Measurements from ENCODE around the gene CNTNAP4. TPM values are rescaled to one million over a fixed set of nuclear protein-coding genes. Genes with fewer than 3 reads are reported as not detected.

Gene CNTNAP4
- total RNA-seq, 1 donor from 2014 or later: not detected

DNA sequence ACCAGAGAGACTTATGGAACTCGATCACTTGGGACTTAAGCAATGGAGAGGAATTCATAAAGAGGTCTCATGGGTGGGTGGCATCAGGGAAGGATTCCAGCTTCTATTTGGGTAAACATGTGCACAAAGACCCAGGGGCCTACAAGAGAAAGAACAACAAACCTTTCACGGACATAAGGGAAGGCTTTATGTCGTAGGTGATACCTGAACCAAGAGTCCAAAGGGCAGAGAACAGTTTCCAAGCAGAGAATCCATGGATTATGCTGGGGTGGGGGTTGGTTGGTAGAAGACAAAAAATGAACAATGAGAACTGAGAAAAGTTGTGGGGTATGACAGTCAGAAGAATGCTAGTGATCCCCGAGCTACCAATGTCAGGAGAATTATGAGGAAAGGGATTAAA lies 119.8 kb downstream of the CNTNAP4 start:
- no peak overlapping the region for H3K27ac ChIP-seq
- no peak for TF ChIP-seq CTCF (IDR thresholded peaks at IDR 0.05)
- no peak for ATAC-seq

GRCh38 chr16:76409706-76410105 lies 132.5 kb downstream of the CNTNAP4 start:
- no peaks in the 10 kb centered on the region for H3K9me3 ChIP-seq
- no peaks in the 10 kb centered on the region for H3K4me1 ChIP-seq
- H3K27ac ChIP-seq: no peak overlapping the region
- no peak for DNase-seq
- no peak for TF ChIP-seq CTCF (IDR thresholded peaks at IDR 0.05)
- no peaks in the 10 kb centered on the region for H3K27me3 ChIP-seq
- no peak overlapping the region for H3K4me3 ChIP-seq
- intact Hi-C loops (cut with DNase I): no loop called here
- H3K36me3 ChIP-seq: no peaks in the 10 kb centered on the region
- ATAC-seq: no peak

More for the DNA sequence above, 119.8 kb downstream of the CNTNAP4 start:
- Histone ChIP-seq H3K9me3 (no peaks in the 10 kb centered on the region), H3K27me3 (no peaks in the 10 kb centered on the region), H3K36me3 (no peaks in the 10 kb centered on the region), H3K4me3 (no peak overlapping the region), H3K4me1 (no peaks in the 10 kb centered on the region)
- intact Hi-C loops (cut with DNase I): no loop called here
- no peak for DNase-seq

- no peak for TF ChIP-seq CTCF (IDR thresholded peaks at IDR 0.05)
- DNase-seq: no peak
- intact Hi-C loops (cut with DNase I): no loop called here
- no peak for ATAC-seq
- no peak overlapping the region for H3K4me3 ChIP-seq
- H3K9me3 ChIP-seq: no peaks in the 10 kb centered on the region
- H3K36me3 ChIP-seq: no peaks in the 10 kb centered on the region
- H3K27me3 ChIP-seq: no peaks in the 10 kb centered on the region
- no peaks in the 10 kb centered on the region for H3K4me1 ChIP-seq
- H3K27ac ChIP-seq: no peak overlapping the region
Measured at GRCh38 chr16:76421571-76421970, 144.4 kb downstream of the CNTNAP4 start.

GRCh38 chr16:76428858-76429257 lies 151.7 kb downstream of the CNTNAP4 start:
- Histone ChIP-seq H3K36me3 (no peaks in the 10 kb centered on the region), H3K4me1 (no peaks in the 10 kb centered on the region), H3K4me3 (no peak overlapping the region), H3K27me3 (no peaks in the 10 kb centered on the region), H3K27ac (no peak overlapping the region), H3K9me3 (no peaks in the 10 kb centered on the region)
- no peak for DNase-seq
- no peak for TF ChIP-seq CTCF (IDR thresholded peaks at IDR 0.05)
- intact Hi-C loops (cut with DNase I): no loop called here
- ATAC-seq: no peak

GRCh38 chr16:76441391-76441790 lies 164.2 kb downstream of the CNTNAP4 start:
- DNase-seq (no peak), ATAC-seq (no peak)
- no peaks in the 10 kb centered on the region for H3K36me3 ChIP-seq
- H3K4me3 ChIP-seq: no peak overlapping the region
- no peaks in the 10 kb centered on the region for H3K27me3 ChIP-seq
- H3K9me3 ChIP-seq: no peaks in the 10 kb centered on the region
- intact Hi-C loops (cut with DNase I): no loop called here
- TF ChIP-seq CTCF (IDR thresholded peaks at IDR 0.05): no peak
- H3K27ac ChIP-seq: no peak overlapping the region
- no peaks in the 10 kb centered on the region for H3K4me1 ChIP-seq

DNA sequence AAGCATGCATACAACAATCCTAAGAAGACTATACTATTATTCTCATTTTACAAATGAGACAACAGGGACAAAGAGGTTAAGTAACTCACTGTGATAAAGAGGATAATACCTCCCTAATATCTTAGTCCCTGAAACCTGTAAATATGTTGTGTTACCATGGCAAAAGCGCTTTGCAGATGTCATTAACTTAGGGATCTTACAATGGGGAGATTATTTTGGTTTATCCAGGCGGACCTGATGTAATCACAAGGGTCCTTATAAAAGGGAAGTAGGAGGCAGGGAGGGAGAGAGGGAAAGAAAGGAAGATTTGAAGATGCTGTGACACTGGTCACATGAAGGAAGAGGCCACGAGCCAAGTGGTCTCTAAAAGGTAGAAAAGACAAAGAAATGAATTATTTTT lies 164.7 kb downstream of the CNTNAP4 start:
- no peak for ATAC-seq
- H3K9me3 ChIP-seq: no peaks in the 10 kb centered on the region
- no peaks in the 10 kb centered on the region for H3K4me1 ChIP-seq
- H3K27me3 ChIP-seq: no peaks in the 10 kb centered on the region
- no peak for TF ChIP-seq CTCF (IDR thresholded peaks at IDR 0.05)
- no peak overlapping the region for H3K4me3 ChIP-seq
- no peak for DNase-seq
- intact Hi-C loops (cut with DNase I): no loop called here
- no peak overlapping the region for H3K27ac ChIP-seq
- H3K36me3 ChIP-seq: no peaks in the 10 kb centered on the region

All from upper lobe of right lung (tissue), 1 donor.